ENCODE measurements around the gene ZNRF4.
"Not testable (repeated sequence)": the region's sequence is repeated elsewhere in the genome, so short reads cannot be mapped to it uniquely, and the experiment has no call there.

The ZNRF4 gene

GRCh38 chr19:5477451-5478215, 22.4 kb downstream of the ZNRF4 start:
- DNase-seq (ENCODE audit: low spot score), result no peak

- no peak for DNase-seq (ENCODE audit: low spot score)
Observed at GRCh38 chr19:5478241-5478924, 23.2 kb downstream of the ZNRF4 start.

DNA sequence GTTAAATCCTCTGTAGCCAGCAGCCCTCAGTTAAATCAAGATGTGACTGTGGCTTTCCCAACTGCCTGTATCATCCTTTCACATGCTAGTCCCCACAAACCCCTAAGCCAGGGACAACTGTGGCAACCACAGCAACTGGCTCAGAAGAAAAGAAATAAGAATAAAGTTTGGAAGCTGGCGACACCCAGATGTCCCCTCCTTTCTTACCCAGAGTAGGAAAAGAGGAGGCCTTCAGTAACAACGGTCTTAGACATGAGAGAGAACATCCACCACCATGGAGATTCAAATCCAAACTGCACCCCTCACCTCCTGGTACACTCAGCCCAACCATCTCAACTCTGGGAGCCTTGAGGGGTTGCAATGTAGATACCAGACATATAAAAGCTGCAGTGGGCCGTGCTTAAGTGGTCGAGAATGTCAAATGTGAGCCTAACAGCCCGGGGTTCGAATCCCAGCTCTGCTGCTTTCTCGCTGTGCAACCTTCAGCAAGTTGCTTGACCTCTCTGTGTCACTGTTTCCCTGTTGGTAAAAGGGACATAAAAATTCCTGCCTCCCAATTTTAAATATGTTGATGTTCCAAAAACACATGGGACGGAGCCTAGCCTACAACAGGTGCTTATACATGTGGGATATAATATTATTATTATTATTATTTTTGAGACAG, 23.8 kb downstream of the ZNRF4 start:
- no peak for DNase-seq (ENCODE audit: low spot score)

GRCh38 chr19:5479958-5480357, 24.7 kb downstream of the ZNRF4 start:
- no peak for DNase-seq (ENCODE audit: low spot score)

DNA sequence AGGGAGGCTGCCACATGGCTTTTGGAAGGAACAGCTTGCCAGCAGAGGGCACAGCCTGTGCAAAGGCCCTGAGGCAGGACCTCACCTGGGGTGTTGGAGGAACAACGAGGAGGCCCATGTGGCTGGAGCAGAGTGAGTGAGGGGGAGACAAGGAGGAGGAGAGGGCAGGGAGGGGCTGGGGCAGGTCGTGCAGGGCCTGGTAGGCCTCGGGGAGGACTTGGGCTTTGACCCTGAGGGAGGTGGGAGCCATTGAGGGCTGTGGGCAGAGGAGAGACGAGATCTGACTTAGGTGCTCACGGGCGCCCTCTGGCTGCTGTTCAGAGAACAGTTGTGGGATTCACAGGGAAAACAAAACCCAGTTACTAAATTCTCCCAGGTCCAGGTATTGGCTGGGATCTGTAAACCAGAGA, 25.2 kb downstream of the ZNRF4 start:
- DNase-seq (ENCODE audit: low spot score), result no peak

DNA sequence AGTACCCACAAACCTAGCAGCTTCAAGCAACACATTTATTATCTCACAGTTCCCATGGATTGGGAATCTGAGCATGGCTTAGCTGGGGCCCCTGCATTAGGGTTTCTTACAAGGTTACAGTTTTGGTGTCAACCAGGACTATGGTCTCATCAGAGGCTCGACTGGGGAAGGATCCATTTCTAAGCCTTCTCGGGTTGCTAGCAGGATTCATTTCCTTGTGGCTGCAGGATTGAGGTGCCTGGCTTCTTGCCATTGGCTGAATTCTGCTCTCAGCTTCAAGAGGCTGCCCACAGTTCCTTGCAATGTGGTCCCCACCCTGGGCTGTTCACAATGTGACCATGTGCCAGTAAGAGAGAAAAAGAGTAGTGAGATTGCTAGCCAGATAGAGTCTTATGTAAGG, 26.7 kb downstream of the ZNRF4 start:
- DNase-seq (ENCODE audit: low spot score), result no peak

- DNase-seq (ENCODE audit: low spot score), result no peak
Observed at GRCh38 chr19:5484398-5485285, 29.4 kb downstream of the ZNRF4 start.

DNA sequence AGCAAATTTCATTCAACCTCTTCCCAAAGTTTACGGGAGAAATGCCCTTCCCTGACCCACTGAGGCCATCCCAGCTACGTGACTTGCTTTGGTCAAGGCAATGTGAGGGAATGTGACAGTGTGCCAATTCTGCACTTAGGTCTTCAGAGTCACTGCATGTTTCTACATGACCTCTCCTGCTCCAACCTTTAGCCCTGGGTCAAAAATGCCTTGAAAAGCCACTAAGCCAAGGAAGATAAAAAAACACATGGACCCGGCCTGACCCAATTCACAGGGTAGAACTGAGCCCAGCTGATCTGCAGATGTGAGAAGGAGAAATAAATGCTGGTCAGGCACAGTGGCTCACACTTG, 30.0 kb downstream of the ZNRF4 start:
- DNase-seq (ENCODE audit: low spot score), result no peak

DNA sequence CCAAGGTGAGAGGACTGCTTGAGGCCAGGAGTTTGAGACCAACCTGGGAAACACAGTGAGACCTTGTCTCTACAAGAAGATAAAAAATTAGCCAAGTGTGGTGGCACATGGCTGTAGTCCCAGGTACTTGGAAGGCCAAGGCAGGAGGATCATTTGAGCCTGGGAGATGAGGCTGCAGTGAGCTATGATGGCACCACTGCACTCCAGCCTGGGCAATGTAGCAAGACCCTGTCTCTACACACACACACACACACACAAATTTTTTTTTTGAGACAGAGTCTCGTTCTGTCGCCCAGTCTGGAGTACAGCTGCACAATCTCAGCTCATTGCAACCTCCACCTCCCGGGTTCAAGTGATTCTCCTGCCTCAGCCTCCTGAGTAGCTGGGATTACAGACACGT, 30.4 kb downstream of the ZNRF4 start:
- not testable (repeated sequence) for DNase-seq (ENCODE audit: low spot score)

GRCh38 chr19:5487222-5487621, 32.0 kb downstream of the ZNRF4 start:
- no peak for DNase-seq (ENCODE audit: low spot score)

DNA sequence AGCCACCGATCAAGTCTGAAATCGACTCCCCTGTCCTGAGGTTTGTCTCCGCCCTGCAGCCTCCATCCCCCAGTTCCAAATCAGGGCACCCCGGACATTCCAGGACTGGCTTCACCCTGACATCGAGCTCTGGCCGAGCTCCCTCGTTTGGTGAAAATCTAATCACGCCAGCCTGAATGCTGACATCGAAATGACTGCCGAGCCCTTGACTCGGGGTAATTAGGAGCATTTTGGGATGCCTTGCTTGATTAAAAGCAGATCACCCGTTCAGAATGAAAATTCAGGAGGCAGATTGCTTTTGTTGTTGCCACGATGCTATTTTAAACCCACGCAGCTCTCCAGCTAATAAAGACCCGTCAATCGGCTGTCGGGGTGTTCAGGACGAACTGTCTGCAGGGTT, 34.3 kb downstream of the ZNRF4 start:
- DNase-seq (ENCODE audit: low spot score), result no peak

- DNase-seq (ENCODE audit: low spot score), result no peak
Observed at GRCh38 chr19:5491565-5491964, 36.3 kb downstream of the ZNRF4 start.

DNA sequence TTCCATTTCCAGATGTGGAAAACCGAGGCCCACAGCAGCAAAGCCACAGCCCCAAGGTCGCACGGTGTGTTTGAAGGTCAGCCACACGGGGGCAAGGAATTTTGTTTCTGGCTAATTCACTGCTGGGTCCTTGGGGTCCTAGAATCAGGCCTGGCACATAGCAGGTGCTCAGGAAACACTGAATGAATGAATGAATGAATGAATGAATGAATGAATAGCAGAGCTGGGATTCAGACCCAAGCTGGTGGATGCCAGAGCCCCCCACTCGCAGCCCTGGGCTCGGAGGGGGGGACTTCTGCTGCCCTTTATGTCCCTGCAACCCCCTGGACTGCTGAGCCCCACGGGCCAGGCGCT, 37.0 kb downstream of the ZNRF4 start:
- no peak for DNase-seq (ENCODE audit: low spot score)

DNA sequence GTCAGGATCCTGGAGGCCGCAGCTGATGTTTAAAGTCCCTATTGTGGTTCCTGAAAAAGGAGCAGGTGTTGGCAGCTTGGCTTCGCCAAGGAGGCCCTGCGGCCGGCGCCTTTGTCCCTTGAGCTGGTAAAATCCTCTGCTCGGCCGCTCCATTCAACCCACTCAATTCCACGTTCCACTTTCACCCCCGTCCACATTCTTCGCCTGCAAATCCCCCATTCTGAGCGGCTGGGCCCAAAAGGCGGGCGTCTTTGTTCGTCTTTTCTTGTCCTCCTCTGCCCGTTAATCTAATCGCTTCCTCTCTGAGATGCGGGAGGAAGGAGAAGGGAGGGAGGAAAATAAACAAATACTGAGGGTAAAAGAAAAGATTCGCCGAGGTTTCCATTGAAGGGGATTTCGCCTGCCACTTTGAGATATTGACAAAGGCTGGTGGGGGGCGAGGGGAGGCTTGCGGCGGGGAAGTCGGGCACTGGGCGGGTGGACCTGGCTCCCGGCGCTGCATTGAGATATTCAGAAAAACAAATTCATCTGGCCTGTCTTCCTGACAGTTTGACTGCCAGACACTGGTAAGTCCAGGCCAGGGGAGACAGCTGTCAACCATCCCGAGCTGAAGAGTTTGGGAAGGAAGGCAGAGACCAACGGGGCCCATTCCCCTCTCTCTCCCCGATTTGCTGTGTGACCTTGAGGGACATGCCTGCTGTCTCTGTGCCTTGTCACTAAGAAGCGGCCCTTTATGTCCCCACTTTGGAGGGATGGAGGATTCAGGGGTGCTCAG, 37.6 kb downstream of the ZNRF4 start:
- DNase-seq (ENCODE audit: low spot score), result no peak

DNA sequence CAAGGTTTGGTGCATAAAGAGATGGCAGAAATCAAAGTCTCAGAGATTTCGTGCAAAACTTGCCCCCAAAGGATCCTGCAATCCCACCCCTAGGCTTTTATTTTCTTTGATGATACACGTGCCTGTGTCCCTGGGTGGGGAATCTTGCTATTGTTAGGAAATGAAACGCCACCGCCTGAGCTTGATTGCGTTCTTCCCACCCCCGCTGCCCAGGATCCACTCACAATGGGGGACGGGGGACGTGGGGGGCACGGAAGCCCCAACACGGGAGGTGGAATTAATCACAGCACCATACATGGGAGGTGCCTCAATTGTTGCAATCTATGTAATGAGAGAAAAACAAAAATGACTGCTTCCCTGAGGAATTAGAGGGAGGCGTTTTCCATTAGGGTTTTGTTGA, 39.6 kb downstream of the ZNRF4 start:
- DNase-seq (ENCODE audit: low spot score), result no peak

DNA sequence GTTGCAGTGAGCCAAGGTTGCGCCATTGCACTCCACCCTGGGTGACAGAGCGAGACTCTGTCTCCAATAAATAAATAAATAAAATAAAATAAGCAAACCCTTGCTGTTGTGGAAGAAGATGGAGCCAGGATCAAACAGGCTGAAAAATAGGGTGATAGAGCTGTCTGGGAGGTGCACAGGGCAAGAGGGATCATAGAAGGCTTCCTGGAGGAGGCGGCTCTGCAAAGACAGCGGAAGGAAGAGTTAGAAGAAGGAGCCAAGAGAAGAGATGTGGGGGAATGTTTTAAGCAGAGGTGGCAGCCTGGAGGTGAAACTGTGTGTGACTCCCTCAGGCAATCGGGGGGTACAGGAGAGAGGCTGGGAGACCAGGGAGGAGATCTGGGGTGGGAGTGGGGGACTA, 40.6 kb downstream of the ZNRF4 start:
- no peak for DNase-seq (ENCODE audit: low spot score)

GRCh38 chr19:5497297-5497696, 42.1 kb downstream of the ZNRF4 start:
- no peak for DNase-seq (ENCODE audit: low spot score)

- peak; percentile 45 for DNase-seq (ENCODE audit: low spot score)
Observed at GRCh38 chr19:5498830-5499550, 43.8 kb downstream of the ZNRF4 start.

- no peak for DNase-seq (ENCODE audit: low spot score)
Observed at GRCh38 chr19:5501907-5502306, 46.7 kb downstream of the ZNRF4 start.

DNA sequence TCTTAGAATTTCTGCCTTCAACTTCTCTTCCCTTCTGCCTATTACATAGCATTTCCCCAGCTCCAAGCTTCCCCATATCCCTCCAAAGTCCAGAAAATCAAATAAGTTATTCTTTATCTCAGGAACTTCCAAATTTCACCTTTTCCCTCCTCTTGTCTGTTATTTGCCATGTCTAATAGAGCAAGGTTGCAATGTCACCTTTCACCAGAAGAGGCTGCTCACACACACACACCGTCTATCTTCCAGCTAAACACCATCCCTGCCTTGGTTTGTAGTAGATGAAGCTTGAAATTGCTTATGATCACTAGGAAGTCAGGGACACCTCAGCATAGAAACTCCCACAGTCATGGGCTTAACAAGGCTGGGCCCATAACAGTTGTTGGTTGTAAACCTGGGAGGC, 48.4 kb downstream of the ZNRF4 start:
- no peak for DNase-seq (ENCODE audit: low spot score)

- no peak for DNase-seq (ENCODE audit: low spot score)
Observed at GRCh38 chr19:5504114-5504513, 48.9 kb downstream of the ZNRF4 start.

Data from globus pallidus (tissue), 1 donor.